Keratinocyte (primary cell): Measurements from ENCODE around the gene AHCTF1. TPM values are rescaled to one million over a fixed set of nuclear protein-coding genes. Genes with fewer than 3 reads are reported as not detected.

Experiments
- DNase-seq: peaks from one replicate; pipeline ENCODE4 v3.0.0-alpha.2; 2011; ENCODE audit warnings: low read depth, missing footprints, low spot score
- FAIRE-seq: peaks from 2 replicates; lab custom pipeline; 2011; peaks lifted over from hg19 to GRCh38; lab: Jason Lieb, UNC
- H2AFZ ChIP-seq: 2 replicates; pipeline ENCODE4 v1.6.0; 2012; ENCODE audit warnings: low read length, control low read depth, inconsistent platforms; ENCODE audit not compliant: control insufficient read depth
- H3K27ac ChIP-seq: 2 replicates; pipeline ENCODE4 v1.5.1; 2011; ENCODE audit warnings: low read length; ENCODE audit not compliant: control insufficient read depth, insufficient read depth
- H3K27me3 ChIP-seq: 3 replicates; pipeline ENCODE4 v1.6.0; 2011; ENCODE audit warnings: low read length; ENCODE audit not compliant: control insufficient read depth, insufficient read depth; ENCODE audit errors: extremely low read depth
- H3K36me3 ChIP-seq, 2 experiments: 2 replicates in 1 of 2; 3 replicates in 1 of 2; pipeline ENCODE4 v1.5.1; 2011; ENCODE audit warnings: low read length in 2 of 2, mild to moderate bottlenecking in 1 of 2; ENCODE audit not compliant: control insufficient read depth in 2 of 2, insufficient read depth in 2 of 2; ENCODE audit errors: extremely low read depth in 1 of 2
- H3K4me1 ChIP-seq: 3 replicates; pipeline ENCODE4 v1.5.1; 2011; ENCODE audit warnings: low read length; ENCODE audit not compliant: control insufficient read depth, insufficient read depth; ENCODE audit errors: extremely low read depth
- H3K4me2 ChIP-seq: 3 replicates; pipeline ENCODE4 v1.6.0; 2011; ENCODE audit warnings: low read depth, low read length; ENCODE audit not compliant: control insufficient read depth, insufficient read depth; ENCODE audit errors: extremely low read depth
- H3K4me3 ChIP-seq, 3 experiments: fragments of 200-600 bp in 1 of 3; sonication (generic) in 1 of 3; 2 replicates in 2 of 3; 3 replicates in 1 of 3; pipeline ENCODE4 v1.5.1; 2011 to 2016; ENCODE audit warnings: low read length in 3 of 3, mild to moderate bottlenecking in 3 of 3, control low read depth in 2 of 3, inconsistent platforms in 1 of 3, low read depth in 1 of 3, mixed read lengths in 1 of 3, mixed run types in 1 of 3, moderate library complexity in 1 of 3; ENCODE audit not compliant: control insufficient read depth in 2 of 3, insufficient read depth in 2 of 3; ENCODE audit errors: extremely low read depth in 1 of 3
- H3K79me2 ChIP-seq: 2 replicates; pipeline ENCODE4 v1.6.0; 2012; ENCODE audit warnings: low read length; ENCODE audit not compliant: control insufficient read depth, insufficient read depth
- H3K9ac ChIP-seq: 3 replicates; pipeline ENCODE4 v1.6.0; 2011; ENCODE audit warnings: low read length; ENCODE audit not compliant: control insufficient read depth, insufficient read depth; ENCODE audit errors: extremely low read depth
- H3K9me1 ChIP-seq: 3 replicates; pipeline ENCODE4 v1.6.0; 2011; ENCODE audit warnings: low read length; ENCODE audit not compliant: control insufficient read depth, insufficient read depth; ENCODE audit errors: extremely low read depth
- H3K9me3 ChIP-seq: 2 replicates; pipeline ENCODE4 v1.5.1; 2012; ENCODE audit warnings: low read depth, low read length; ENCODE audit not compliant: control insufficient read depth
- H4K20me1 ChIP-seq: 3 replicates; pipeline ENCODE4 v1.6.0; 2011; ENCODE audit warnings: low read length; ENCODE audit not compliant: control insufficient read depth, insufficient read depth; ENCODE audit errors: extremely low read depth
- CTCF ChIP-seq, 3 experiments: IDR thresholded peaks in 1 of 3; conservative IDR thresholded peaks in 1 of 3; optimal IDR thresholded peaks in 1 of 3; 2 replicates in 2 of 3; 3 replicates in 1 of 3; pipeline versions ENCODE3 to v1.5.1; 2011; ENCODE audit warnings: low read length in 3 of 3, mild to moderate bottlenecking in 3 of 3, moderate library complexity in 2 of 3, control low read depth in 1 of 3, inconsistent platforms in 1 of 3; ENCODE audit not compliant: insufficient read depth in 2 of 3; ENCODE audit errors: extremely low read depth in 1 of 3
- EZH2 ChIP-seq: IDR thresholded peaks from one replicate; pipeline ENCODE4 v1.6.1; 2012; ENCODE audit warnings: inconsistent platforms, mild to moderate bottlenecking, low read length, moderate library complexity
- dilution Hi-C: fragments of 300-500 bp; cut with MboI; formaldehyde crosslinking; loops from one replicate; pipeline ENCODE4 v1.7.0; 2020; ENCODE audit warnings: low sequenced_read_pairs; ENCODE audit not compliant: extremely low pct_ligation_motif_present
- polyA plus RNA-seq, 5 experiments: library from polyadenylated mRNA; depleted of rRNA in 3 of 5; stranded (reverse) in 3 of 5; stranded (forward) in 1 of 5; unstranded in 1 of 5; fragments of >200 nt; gene quantifications; 1 replicate in 1 of 5; 2 replicates in 3 of 5; 3 replicates in 1 of 5; pipeline versions ENCODE4 v1.2.1 to v1.2.3, GENCODE V29; 2011 to 2012; ENCODE audit warnings: missing spikeins in 2 of 5, low read depth in 1 of 5, low replicate concordance in 1 of 5

The AHCTF1 gene
- polyA plus RNA-seq, 1 donor (not counting 4 experiments of a cell fraction or from before 2014, with no cell fraction given): 22.2 TPM

GRCh38 chr1:246801241-246802020 is 130.3 kb downstream of the AHCTF1 start:
- H3K4me1 ChIP-seq: peaks cover 6% of the 10 kb centered on the region
- no peaks in the 10 kb centered on the region for H3K9me1 ChIP-seq
- dilution Hi-C loops: no loop called here
- no peak overlapping the region for H2AFZ ChIP-seq
- DNase-seq (no peak), FAIRE-seq (no peak)
- H3K79me2 ChIP-seq: no peaks in the 10 kb centered on the region
- H3K36me3 ChIP-seq: no peaks in the 10 kb centered on the region
- no peak overlapping the region for H3K4me2 ChIP-seq
- H3K9ac ChIP-seq: no peak overlapping the region
- no peak overlapping the region for H3K4me3 ChIP-seq
- no peaks in the 10 kb centered on the region for H3K27me3 ChIP-seq
- no peaks in the 10 kb centered on the region for H4K20me1 ChIP-seq
- no peak for TF ChIP-seq CTCF (optimal IDR thresholded peaks at IDR 0.05 in 1 of 3, IDR thresholded peaks at IDR 0.05 in 1 of 3, conservative IDR thresholded peaks at IDR 0.05 in 1 of 3; ENCODE audit: extremely low read depth in 1 of 3, insufficient read depth in 2 of 3, low read length in 3 of 3)
- TF ChIP-seq EZH2: no peak
- no peak overlapping the region for H3K27ac ChIP-seq
- H3K9me3 ChIP-seq: no peaks in the 10 kb centered on the region

- peaks cover 11% of the 10 kb centered on the region for H3K4me1 ChIP-seq
- no peaks in the 10 kb centered on the region for H3K79me2 ChIP-seq
- H3K9ac ChIP-seq: no peak overlapping the region
- H3K36me3 ChIP-seq: no peaks in the 10 kb centered on the region
- DNase-seq: peak; percentile 19
- dilution Hi-C loops: no loop called here
- no peaks in the 10 kb centered on the region for H4K20me1 ChIP-seq
- no peaks in the 10 kb centered on the region for H3K9me3 ChIP-seq
- TF ChIP-seq EZH2 (no peak), CTCF (optimal IDR thresholded peaks at IDR 0.05 in 1 of 3, IDR thresholded peaks at IDR 0.05 in 1 of 3, conservative IDR thresholded peaks at IDR 0.05 in 1 of 3; ENCODE audit: extremely low read depth in 1 of 3, insufficient read depth in 2 of 3, low read length in 3 of 3) (no peak)
- no peak overlapping the region for H2AFZ ChIP-seq
- H3K27me3 ChIP-seq: no peaks in the 10 kb centered on the region
- H3K4me3 ChIP-seq: no peak overlapping the region
- H3K27ac ChIP-seq: no peak overlapping the region
- no peak overlapping the region for H3K4me2 ChIP-seq
- no peak for FAIRE-seq
- H3K9me1 ChIP-seq: no peaks in the 10 kb centered on the region
Observed at GRCh38 chr1:246800756-246801155, 131.0 kb downstream of the AHCTF1 start.
